PC-3 (cell line): ENCODE measurements around the gene CREBL2.
"Not testable (repeated sequence)": the region's sequence is repeated elsewhere in the genome, so short reads cannot be mapped to it uniquely, and the experiment has no call there.

Source experiments
- EZH2 ChIP-seq: fragments of 300-600 bp; sonication (generic); IDR thresholded peaks from one replicate; pipeline ENCODE4 v1.6.1; 2017; ENCODE audit warnings: antibody characterized with exemption, mild to moderate bottlenecking, low read length; ENCODE audit not compliant: unreplicated experiment
- TF ChIP-seq, protein P1 (sequence below): fragments of 300-600 bp; sonication (generic); conservative IDR thresholded peaks from 2 replicates; pipeline ENCODE4 v1.5.1; 2017; ENCODE audit warnings: antibody characterized with exemption, low read depth, mild to moderate bottlenecking, low read length

DNA sequence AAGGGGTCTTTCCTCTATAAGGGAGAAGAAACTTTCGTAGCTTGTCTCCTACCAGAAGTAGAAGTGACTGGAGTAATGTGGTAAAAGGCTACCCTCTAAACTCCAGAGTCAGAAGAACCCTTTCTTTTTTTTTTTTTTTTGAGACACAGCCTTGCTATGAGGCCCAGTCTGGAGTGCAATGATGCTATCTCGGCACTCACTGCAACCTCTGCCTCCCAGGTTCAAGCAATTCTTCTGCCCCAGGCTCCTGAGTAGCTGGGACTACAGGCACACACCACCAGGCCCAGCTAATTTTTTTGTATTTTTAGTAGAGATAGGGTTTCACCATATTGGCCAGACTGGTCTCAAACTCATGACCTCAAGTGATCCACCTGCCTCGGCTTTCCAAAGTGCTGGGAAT is 23.2 kb upstream of the CREBL2 start:
- TF ChIP-seq, protein P1, sequence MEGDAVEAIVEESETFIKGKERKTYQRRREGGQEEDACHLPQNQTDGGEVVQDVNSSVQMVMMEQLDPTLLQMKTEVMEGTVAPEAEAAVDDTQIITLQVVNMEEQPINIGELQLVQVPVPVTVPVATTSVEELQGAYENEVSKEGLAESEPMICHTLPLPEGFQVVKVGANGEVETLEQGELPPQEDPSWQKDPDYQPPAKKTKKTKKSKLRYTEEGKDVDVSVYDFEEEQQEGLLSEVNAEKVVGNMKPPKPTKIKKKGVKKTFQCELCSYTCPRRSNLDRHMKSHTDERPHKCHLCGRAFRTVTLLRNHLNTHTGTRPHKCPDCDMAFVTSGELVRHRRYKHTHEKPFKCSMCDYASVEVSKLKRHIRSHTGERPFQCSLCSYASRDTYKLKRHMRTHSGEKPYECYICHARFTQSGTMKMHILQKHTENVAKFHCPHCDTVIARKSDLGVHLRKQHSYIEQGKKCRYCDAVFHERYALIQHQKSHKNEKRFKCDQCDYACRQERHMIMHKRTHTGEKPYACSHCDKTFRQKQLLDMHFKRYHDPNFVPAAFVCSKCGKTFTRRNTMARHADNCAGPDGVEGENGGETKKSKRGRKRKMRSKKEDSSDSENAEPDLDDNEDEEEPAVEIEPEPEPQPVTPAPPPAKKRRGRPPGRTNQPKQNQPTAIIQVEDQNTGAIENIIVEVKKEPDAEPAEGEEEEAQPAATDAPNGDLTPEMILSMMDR = not testable (repeated sequence)
- TF ChIP-seq EZH2 = not testable (repeated sequence)
